Measurements from ENCODE around the gene ROBO1.
"Not testable (repeated sequence)": the region's sequence is repeated elsewhere in the genome, so short reads cannot be mapped to it uniquely, and the experiment has no call there.

The ROBO1 gene

DNA sequence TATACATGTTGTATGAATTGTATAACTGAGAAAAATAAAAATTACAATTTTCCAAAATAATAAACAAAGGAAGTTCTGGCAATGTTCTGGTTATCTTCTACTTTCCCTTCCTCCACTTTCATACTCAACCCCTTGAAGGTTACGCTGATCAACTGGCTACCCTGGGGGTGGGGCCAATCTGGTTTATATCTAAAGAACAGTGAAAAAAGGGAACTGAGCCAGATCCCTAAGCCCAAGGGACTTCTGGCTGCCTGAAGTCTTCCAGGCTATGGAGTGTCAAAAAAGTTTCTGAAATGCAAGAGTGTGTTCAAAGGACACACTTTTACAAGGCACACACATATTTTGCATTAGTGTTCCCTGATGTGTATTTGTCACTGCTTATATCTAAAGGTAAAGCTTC is 591.9 kb downstream of the ROBO1 start:
- H3K27ac ChIP-seq, result no peak overlapping the region
- TF ChIP-seq CTCF (IDR thresholded peaks at IDR 0.05), result no peak
- no peaks in the 10 kb centered on the region for H3K4me1 ChIP-seq (ENCODE audit: control insufficient read depth in 1 of 2, insufficient read depth in 1 of 2, low read depth in 1 of 2, low read length in 1 of 2)
- H3K9me3 ChIP-seq, result no peaks in the 10 kb centered on the region
- no peak overlapping the region for H3K4me3 ChIP-seq (ENCODE audit: low read depth in 1 of 2, low read length in 1 of 2)
- no peaks in the 10 kb centered on the region for H3K27me3 ChIP-seq
- no peaks in the 10 kb centered on the region for H3K36me3 ChIP-seq

- not testable (repeated sequence) for H3K36me3 ChIP-seq; H3K9me3 ChIP-seq; H3K27ac ChIP-seq; H3K27me3 ChIP-seq; H3K4me1 ChIP-seq (ENCODE audit: control insufficient read depth in 1 of 2, insufficient read depth in 1 of 2, low read depth in 1 of 2, low read length in 1 of 2); H3K4me3 ChIP-seq (ENCODE audit: low read depth in 1 of 2, low read length in 1 of 2)
These were observed 594.5 kb downstream of the ROBO1 start for GRCh38 chr3:79173259-79173658.

GRCh38 chr3:79172241-79172640 is 595.6 kb downstream of the ROBO1 start:
- H3K36me3 ChIP-seq, result no peaks in the 10 kb centered on the region
- no peaks in the 10 kb centered on the region for H3K27me3 ChIP-seq
- H3K9me3 ChIP-seq, result no peaks in the 10 kb centered on the region
- H3K4me1 ChIP-seq (ENCODE audit: control insufficient read depth in 1 of 2, insufficient read depth in 1 of 2, low read depth in 1 of 2, low read length in 1 of 2), result no peaks in the 10 kb centered on the region
- no peak overlapping the region for H3K27ac ChIP-seq
- TF ChIP-seq CTCF (IDR thresholded peaks at IDR 0.05), result no peak
- no peak overlapping the region for H3K4me3 ChIP-seq (ENCODE audit: low read depth in 1 of 2, low read length in 1 of 2)

DNA sequence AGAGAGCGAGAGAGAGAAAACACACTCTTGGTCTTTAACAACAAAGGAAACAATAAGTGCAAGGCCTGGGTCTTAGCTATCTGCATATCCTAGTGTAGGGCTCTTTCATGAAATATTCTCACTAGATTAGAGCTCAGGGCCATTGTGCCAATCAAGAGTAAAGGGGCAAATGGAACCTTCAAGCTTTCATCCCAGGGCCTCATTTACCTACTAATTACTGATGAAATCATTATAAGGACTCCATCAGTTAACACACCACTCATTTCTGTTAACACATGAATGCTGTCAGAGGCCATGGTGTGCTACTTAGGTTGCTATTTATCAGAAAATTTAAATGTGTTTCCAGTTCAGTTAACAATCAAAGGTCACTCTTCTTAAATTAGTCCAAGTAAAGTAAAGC is 597.8 kb downstream of the ROBO1 start:
- Histone ChIP-seq H3K27ac (no peak overlapping the region), H3K36me3 (no peaks in the 10 kb centered on the region)

DNA sequence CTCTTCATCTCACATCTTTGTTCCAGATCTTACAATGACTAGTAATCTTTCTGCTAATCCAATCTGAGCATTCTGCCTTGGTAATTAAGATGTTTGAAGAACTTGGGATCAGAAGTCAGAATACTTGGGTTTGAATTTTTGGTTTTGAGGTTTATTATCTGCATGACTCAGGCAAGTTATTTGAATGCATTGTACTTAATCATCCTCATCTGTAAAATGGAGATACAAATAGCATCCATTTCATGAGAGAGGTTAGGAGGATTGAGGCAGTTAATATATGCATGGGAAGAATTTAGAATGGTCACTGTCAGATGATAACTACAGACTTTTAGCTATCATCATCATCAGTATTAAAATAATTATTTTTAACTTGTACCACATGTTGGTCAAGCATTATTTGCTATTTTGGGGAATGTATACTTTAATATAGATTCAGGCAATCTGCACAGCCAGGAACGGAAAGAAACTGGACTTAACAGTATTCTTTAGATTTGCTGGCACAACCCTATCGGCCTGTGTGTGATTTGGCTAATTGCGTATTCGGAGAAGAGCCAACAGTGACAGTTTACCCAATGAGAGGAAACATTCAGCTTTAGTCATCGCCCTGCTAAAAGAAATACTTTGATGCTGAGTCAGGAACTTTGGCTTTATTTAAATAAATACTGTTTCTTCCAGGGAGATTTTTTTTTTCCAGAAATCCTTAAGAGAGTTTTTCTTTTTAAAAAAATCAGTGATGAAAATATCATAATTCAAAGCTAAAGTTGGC is 600.0 kb downstream of the ROBO1 start:
- Histone ChIP-seq H3K9me3 (no peaks in the 10 kb centered on the region), H3K4me3 (ENCODE audit: low read depth in 1 of 2, low read length in 1 of 2) (no peak overlapping the region), H3K27ac (no peak overlapping the region), H3K4me1 (ENCODE audit: control insufficient read depth in 1 of 2, insufficient read depth in 1 of 2, low read depth in 1 of 2, low read length in 1 of 2) (no peaks in the 10 kb centered on the region), H3K36me3 (no peaks in the 10 kb centered on the region), H3K27me3 (no peaks in the 10 kb centered on the region)
- no peak for TF ChIP-seq CTCF (IDR thresholded peaks at IDR 0.05)

More for the DNA sequence above, 597.8 kb downstream of the ROBO1 start:
- Histone ChIP-seq H3K4me1 (ENCODE audit: control insufficient read depth in 1 of 2, insufficient read depth in 1 of 2, low read depth in 1 of 2, low read length in 1 of 2) (no peaks in the 10 kb centered on the region), H3K27me3 (no peaks in the 10 kb centered on the region), H3K9me3 (no peaks in the 10 kb centered on the region), H3K4me3 (ENCODE audit: low read depth in 1 of 2, low read length in 1 of 2) (no peak overlapping the region)
- no peak for TF ChIP-seq CTCF (IDR thresholded peaks at IDR 0.05)

GRCh38 chr3:79162653-79163052 is 605.1 kb downstream of the ROBO1 start:
- no peaks in the 10 kb centered on the region for H3K4me1 ChIP-seq (ENCODE audit: control insufficient read depth in 1 of 2, insufficient read depth in 1 of 2, low read depth in 1 of 2, low read length in 1 of 2)
- no peak overlapping the region for H3K27ac ChIP-seq
- TF ChIP-seq CTCF (IDR thresholded peaks at IDR 0.05), result no peak
- H3K4me3 ChIP-seq (ENCODE audit: low read depth in 1 of 2, low read length in 1 of 2), result no peak overlapping the region
- H3K27me3 ChIP-seq, result no peaks in the 10 kb centered on the region
- no peaks in the 10 kb centered on the region for H3K9me3 ChIP-seq
- no peaks in the 10 kb centered on the region for H3K36me3 ChIP-seq
